Stimulated activated CD8-positive, alpha-beta memory T cell treated with anti-CD3 and anti-CD28 coated beads, Interleukin-2, amount 100 ng/mL, for 1 hour (primary cell): ENCODE results near the gene XRCC1.
"Not testable (repeated sequence)": the region's sequence is repeated elsewhere in the genome, so short reads cannot be mapped to it uniquely, and the experiment has no call there.

Experiments
- DNase-seq, 2 donors: peaks; one replicate each; pipeline ENCODE4 v3.0.0-alpha.2; 2020; ENCODE audit warnings: low read depth in 2 of 2

Gene XRCC1

GRCh38 chr19:43545981-43546380, 29.3 kb downstream of the XRCC1 start:
- DNase-seq = no peak

DNA sequence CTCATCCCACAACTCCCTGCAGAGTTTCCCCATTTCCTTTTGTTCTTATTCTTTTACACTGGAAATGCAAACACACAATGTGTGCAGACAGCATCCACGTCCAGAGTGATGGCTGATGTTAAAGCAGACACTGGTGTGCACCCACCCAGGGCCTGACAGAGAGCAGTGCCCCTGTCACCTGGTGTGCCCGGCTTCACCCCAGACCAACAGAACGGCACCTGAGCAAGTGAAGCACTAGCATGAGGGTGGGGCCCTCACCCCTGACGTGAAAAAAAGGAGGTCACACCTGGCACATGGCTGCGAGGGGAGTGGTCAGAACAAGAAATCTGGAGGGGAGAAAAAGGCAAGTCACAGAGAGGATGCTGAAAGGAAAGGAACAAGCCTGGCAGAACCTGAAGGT, 30.1 kb downstream of the XRCC1 start:
- no peak for DNase-seq

GRCh38 chr19:43544077-43544476, 31.2 kb downstream of the XRCC1 start:
- no peak for DNase-seq

DNA sequence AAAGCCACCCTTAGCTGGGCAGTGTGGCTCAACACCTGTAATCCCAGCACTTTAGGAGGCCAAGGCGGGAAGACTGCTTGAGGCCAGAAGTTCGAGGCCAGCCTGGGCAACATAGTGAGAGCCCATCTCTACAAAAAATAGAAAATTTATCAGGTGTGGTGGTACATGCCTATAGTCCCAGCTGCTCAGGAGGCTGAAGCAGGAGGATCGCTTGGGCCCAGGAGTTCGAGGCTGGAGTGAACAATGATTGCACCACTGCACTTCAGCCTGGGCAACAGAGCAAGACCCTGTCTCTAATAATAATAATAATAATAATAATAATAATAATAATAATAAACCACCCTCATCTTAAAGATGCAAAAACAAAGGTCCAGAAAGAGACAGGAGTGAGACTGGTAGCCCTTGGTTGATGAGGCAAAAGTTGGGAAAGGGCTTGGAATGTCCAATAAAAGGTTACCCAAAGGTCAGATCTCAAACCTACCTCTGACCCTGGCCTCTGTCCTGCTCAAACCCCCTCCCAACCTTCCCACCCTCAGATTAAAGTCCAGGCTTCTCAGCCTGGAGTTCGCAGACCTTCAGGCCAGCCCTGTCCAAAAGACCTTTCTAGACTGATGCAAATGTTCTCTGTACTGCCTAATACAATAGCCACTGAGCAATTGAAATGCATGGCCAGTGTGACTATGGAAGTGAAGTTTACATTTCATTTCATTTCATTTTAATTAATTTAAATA, 33.2 kb downstream of the XRCC1 start:
- no peak for DNase-seq

DNA sequence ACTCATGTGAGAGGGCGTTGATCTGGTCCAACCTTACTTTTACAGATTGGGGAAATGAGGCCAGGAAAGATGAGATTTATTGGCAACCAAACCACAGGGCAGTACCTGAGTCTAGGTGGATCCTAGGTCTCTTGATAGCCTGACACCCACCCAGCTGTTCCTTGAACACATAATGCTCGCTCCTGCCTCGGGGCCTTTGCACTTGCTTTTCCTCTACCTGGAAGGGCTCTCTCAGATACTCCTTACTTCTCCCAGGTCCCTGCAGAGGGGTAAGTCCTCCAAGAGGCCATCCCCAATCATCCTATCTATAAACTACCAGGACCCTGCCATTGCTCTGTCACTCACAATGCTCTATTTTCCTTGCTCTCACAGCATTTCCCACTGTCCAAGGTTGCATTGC, 34.9 kb downstream of the XRCC1 start:
- no peak for DNase-seq

DNA sequence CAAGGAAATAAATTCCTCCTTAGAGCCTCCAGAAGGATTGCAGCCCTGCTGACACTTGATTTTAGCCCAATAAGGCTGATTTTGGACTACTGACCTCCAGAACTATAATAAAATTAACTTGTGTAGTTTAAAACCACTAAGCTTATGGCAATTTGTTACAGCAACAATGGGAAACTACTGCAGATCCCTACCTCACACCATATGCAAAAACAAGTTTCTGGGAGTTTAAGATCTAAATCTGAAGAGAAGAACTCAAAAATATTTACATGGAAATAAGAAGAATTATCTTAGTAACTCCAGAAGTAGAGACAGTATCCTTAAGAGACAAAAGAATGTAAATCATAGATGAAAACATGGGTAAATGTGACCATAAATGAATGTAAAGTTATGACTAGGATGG, 36.4 kb downstream of the XRCC1 start:
- DNase-seq = no peak

DNA sequence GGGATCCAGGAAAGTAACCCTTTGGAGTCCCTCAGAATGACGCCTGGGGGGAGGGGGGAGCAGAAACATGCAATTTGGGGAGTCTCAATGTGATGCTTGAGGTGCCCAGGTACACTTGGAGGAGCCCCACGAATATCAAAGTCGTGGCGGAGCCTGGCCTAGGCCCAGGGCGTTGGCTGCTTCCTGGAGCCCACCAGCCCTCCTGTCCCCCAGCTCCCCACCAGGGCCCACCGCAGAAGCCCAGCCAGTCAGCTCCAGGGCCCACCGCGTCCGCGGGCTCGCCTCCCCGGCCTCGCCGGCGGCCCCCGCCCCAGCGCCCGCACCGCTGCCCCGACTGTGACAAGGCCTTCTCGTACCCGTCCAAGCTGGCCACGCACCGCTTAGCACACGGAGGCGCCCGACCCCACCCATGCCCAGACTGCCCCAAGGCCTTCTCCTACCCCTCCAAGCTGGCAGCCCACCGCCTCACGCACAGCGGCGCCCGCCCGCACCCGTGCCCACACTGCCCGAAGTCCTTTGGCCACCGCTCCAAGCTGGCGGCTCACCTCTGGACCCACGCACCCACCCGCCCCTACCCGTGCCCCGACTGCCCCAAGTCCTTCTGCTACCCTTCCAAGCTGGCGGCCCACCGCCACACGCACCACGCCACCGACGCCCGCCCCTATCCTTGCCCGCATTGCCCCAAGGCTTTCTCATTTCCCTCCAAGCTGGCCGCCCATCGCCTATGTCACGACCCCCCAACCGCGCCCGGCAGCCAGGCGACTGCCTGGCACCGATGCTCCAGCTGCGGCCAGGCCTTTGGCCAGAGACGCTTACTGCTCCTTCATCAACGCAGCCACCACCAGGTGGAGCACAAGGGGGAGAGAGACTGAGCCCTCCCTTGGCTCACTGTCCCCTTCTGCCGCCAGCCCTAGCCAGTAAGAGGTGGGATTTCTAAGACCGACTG, 40.2 kb downstream of the XRCC1 start:
- DNase-seq = no peak

- DNase-seq = no peak
Observed at GRCh38 chr19:43534305-43534815, 41.0 kb downstream of the XRCC1 start.

- DNase-seq = peak; percentile 79 to 89
Observed at GRCh38 chr19:43533546-43534304, 41.6 kb downstream of the XRCC1 start.

GRCh38 chr19:43532962-43533545, 42.3 kb downstream of the XRCC1 start, which contains the start of gene ZNF575:
Gene ZNF575, plus strand, starts transcription at chr19:43533188. Its CDS starts 1,235 bp downstream, at chr19:43534423.
- DNase-seq = peak; percentile 54 to 74

DNA sequence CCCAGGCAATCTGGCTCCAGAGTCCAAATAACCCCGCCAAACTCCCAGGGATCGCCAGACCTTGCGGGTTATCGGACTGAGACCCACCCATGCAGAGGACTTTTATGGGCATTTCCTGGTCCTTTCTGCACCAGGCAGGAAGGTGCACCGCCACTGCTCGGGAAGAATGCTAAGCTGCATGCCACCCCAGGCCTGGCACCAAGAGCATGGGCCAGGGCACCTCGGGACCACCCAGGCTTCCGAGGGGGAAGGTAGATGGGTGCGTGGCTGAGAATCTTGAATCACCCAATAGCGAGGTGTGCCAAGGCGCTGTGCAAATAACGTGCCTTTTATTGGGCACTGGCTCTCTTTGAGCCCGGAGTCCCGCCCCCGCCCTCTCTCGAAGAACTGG, 42.8 kb downstream of the XRCC1 start:
- no peak for DNase-seq

DNA sequence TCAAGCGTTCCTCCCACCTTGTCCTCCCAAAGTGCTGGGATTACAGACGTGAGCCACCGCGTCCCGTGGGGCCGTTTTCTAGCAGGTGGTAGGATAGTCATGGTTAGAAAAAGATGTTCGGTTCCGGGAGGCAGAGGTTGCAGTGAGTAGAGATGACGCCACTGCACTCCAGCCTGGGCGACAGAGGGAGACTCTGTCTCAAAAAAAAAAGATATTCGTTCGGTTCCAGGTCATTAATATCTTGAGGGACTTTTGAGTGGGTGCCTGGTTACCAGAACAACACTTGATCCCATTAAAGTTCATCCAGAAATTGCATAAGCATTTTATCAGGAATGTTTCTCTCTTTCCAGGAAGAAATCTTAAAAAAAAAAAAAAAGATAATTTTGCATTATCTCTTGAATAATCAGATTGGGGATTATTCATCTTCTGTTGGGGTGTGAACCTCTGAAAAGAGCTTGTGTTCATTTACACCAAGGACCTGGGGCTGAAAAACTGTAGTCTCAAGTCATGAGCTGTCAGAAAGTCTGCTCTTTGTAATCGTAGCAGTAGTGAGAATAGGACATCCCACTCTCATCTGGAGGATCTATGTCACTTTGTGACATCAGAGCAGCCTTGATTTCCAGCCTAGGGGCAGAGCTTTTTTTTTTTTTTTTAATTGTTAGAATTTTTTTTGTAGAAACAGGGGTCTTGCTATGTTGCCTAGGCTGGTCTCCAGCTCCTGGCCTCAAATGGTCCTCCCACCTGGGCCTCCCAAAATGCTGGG, 47.3 kb downstream of the XRCC1 start:
- no peak for DNase-seq

- peak; percentile 34 to 55 for DNase-seq
Observed at GRCh38 chr19:43526884-43527859, 48.2 kb downstream of the XRCC1 start, which contains the start of gene ETHE1. Gene ETHE1, minus strand, starts transcription at chr19:43527201. Its CDS starts 24 bp downstream, at chr19:43527177.

DNA sequence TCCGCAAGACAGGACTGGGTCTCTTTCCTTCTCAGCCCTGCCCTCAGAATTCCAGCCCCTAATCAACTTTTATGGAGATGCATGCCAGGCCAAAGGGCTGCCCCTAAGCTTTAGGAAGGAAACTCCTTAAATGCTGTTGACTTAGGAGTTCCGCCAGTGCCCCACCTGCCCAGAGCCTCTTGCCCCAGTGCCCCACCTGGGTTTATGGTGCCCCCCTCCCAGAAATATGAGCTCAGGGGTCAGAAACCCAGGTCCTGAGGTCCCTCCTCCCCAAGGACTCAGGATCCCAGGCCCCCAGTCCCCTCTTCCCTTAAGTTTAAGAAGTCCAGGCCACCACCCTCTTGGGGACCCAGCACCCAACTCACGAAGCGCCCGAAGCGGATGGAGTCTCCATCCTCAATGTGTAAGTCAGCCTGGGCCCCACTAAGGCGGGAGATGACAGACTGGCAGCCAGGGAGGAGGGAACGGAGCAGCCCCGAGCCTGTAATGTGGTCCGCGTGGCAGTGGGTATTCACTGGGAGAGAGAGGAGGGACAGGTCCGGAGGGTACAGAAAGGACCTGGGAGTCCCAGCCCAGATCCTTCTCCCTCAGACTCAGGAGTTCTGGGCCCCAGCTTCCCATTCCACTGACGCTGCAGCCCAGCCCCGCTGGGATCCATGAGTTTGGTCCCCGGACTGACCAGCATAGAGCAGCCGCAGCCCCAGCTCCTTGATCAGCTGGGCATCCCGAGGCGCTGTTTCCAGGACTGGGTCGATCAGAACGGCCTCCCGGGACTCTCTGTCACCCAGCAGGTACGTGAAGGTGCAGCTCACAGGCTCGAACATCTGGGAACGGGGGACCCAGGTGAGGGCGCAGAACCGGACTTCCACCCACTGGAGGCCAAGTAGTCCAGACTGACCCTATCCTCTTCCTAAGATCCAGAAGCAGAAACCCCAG, 49.2 kb downstream of the XRCC1 start:
- no peak for DNase-seq

DNA sequence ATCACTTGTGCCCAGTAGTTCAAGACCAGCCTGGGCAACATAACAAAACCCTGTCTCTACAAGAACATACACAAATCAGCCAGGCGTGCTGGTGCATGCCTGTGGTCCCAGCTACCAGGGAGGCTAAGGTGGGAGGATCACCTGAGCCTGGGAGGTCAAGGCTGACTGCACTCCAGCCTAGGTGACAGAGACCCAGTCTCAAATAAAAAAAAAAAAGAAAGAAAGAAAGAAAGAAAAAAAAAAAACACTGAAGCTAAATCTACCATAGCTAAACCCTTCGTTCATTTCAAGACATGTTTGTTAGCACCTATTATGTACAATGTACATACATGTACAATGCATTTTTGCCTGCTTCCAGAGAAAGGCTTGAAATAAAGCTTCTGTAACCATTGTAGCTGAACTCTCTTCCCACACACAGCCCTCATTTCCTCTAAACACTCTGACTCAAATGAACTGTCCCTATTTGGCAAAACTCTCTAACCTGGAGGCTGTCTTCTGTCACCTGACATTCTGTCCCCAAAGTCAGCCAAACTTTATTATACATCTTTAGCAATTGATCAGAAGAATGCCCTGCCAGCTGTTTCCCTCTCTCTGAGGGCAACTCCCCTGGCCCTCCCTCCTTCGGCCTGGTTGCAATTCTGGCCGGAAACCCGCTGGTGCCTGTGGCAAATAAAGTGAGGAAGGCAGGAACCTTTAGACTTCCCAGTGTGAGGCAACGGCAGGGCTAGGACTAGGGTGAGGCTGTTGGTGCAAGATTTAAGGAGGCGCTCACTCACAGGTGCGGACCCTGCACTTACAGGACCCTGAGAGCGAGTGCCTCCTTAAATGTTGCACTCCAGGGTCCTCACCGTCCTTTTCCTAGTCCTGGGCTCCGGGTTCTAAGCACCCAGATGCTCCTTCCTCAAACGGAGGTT, 50.1 kb downstream of the XRCC1 start:
- DNase-seq = no peak

GRCh38 chr19:43523696-43524095, 51.6 kb downstream of the XRCC1 start:
- DNase-seq = not testable (repeated sequence)

- no peak for DNase-seq
Observed at GRCh38 chr19:43522929-43523328, 52.4 kb downstream of the XRCC1 start.
